ENCODE results near the gene ADAMTS1.

Gene ADAMTS1

GRCh38 chr21:26814386-26814785 is 30.8 kb downstream of the ADAMTS1 start:
- POLR2A ChIA-PET: interaction anchor here (0.7 to 3.3 kb wide), 2 partner anchors 23 to 30 kb away, joined by 5 to 34 read pairs; partner anchors contain the start of gene ADAMTS1
- CTCF ChIA-PET: interaction anchor here (0.5 to 3.0 kb wide), 7 partner anchors 8 to 1932 kb away, joined by 3 to 24 read pairs (median 4); no protein-coding TSS in a partner anchor
- H3K4me1 ChIP-seq (ENCODE audit: control insufficient read depth, insufficient read depth, low read length): no peaks in the 10 kb centered on the region

More at GRCh38 chr21:26814386-26814785, 30.8 kb downstream of the ADAMTS1 start:
- no peak for TF ChIP-seq ZNF354C (tag by site-specific recombination; IDR thresholded peaks at IDR 0.05; ENCODE audit: borderline replicate concordance, low read depth)
- TF ChIP-seq ZNF701 (tag by site-specific recombination; IDR thresholded peaks at IDR 0.05): no peak
- no peak for TF ChIP-seq ZNF248 (tag by site-specific recombination; IDR thresholded peaks at IDR 0.05)
- TF ChIP-seq ZBTB21 (tag by site-specific recombination; IDR thresholded peaks at IDR 0.05): no peak
- TF ChIP-seq YY2 (tag by site-specific recombination; IDR thresholded peaks at IDR 0.05): no peak
- no peak for TF ChIP-seq ZNF274 (IDR thresholded peaks at IDR 0.05; ENCODE audit: low read length)
- TF ChIP-seq ZNF274 (tag by site-specific recombination; IDR thresholded peaks at IDR 0.05; ENCODE audit: borderline replicate concordance): no peak
- TF ChIP-seq HOXD13 (CRISPR knock-in tag; IDR thresholded peaks at IDR 0.05; ENCODE audit: borderline replicate concordance): no peak
- TF ChIP-seq ZNF654 (tag by site-specific recombination; IDR thresholded peaks at IDR 0.05; ENCODE audit: low read depth): no peak
- TF ChIP-seq ZNF530 (tag by site-specific recombination; IDR thresholded peaks at IDR 0.05; ENCODE audit: low read depth): no peak
- TF ChIP-seq ZEB2 (tag by site-specific recombination; IDR thresholded peaks at IDR 0.05): no peak
- TF ChIP-seq ZNF449 (tag by site-specific recombination; IDR thresholded peaks at IDR 0.05): no peak
- TF ChIP-seq ZNF394 (tag by site-specific recombination; IDR thresholded peaks at IDR 0.05; ENCODE audit: borderline replicate concordance): no peak
- TF ChIP-seq ZNF19 (tag by site-specific recombination; IDR thresholded peaks at IDR 0.05; ENCODE audit: low read depth): no peak
- no peak for TF ChIP-seq SP2 (tag by site-specific recombination; IDR thresholded peaks at IDR 0.05)
- TF ChIP-seq ZNF777 (tag by site-specific recombination; IDR thresholded peaks at IDR 0.05; ENCODE audit: borderline replicate concordance): no peak
- TF ChIP-seq PRDM10 (tag by site-specific recombination; IDR thresholded peaks at IDR 0.05): no peak
- no peak for TF ChIP-seq ZNF112 (tag by site-specific recombination; IDR thresholded peaks at IDR 0.05)
- TF ChIP-seq INSM2 (tag by site-specific recombination; IDR thresholded peaks at IDR 0.05): no peak
- no peak for TF ChIP-seq PRDM1 (tag by site-specific recombination; IDR thresholded peaks at IDR 0.05)
- no peak for TF ChIP-seq ZNF350 (tag by site-specific recombination; IDR thresholded peaks at IDR 0.05)
- Histone ChIP-seq H3K36me3 (ENCODE audit: control insufficient read depth in 2 of 2, insufficient read depth in 1 of 2, low read length in 2 of 2) (no peaks in the 10 kb centered on the region), H3K27ac (ENCODE audit: extremely low read depth, low read depth, low read length) (no peak overlapping the region), H3K9me3 (ENCODE audit: control insufficient read depth, insufficient read depth, low read depth, low read length) (no peaks in the 10 kb centered on the region), H3K4me3 (ENCODE audit: low read depth, low read length) (no peak overlapping the region)

Measured in HEK293 (cell line).